HepG2 (cell line): ENCODE results near the gene SSBP4. TPM values are rescaled to one million over a fixed set of nuclear protein-coding genes. Genes with fewer than 3 reads are reported as not detected.

ENCODE experiments used
- ATF2 ChIP-seq: sonication (generic); formaldehyde crosslinking; IDR thresholded peaks from 2 replicates; pipeline ENCODE4 v1.4.0; 2020; ENCODE audit warnings: missing genetic modification reagents
- ATF6 ChIP-seq: sonication (generic); formaldehyde crosslinking; conservative IDR thresholded peaks from 2 replicates; pipeline ENCODE4 v1.4.0; 2020; ENCODE audit warnings: missing genetic modification reagents
- CHD4 ChIP-seq: fragments of 200-600 bp; sonication (generic); IDR thresholded peaks from 2 replicates; pipeline ENCODE4 v1.7.0; 2017; ENCODE audit warnings: mild to moderate bottlenecking, low read length, borderline replicate concordance
- EED ChIP-seq: sonication (generic); formaldehyde crosslinking; IDR thresholded peaks from 2 replicates; pipeline ENCODE4 v1.5.0; 2020; ENCODE audit warnings: mild to moderate bottlenecking, missing genetic modification reagents
- GLMP ChIP-seq: sonication (generic); formaldehyde crosslinking; IDR thresholded peaks from 2 replicates; pipeline ENCODE4 v1.9.0; 2021; ENCODE audit warnings: missing genetic modification reagents, mild to moderate bottlenecking, borderline replicate concordance
- HIC2 ChIP-seq: sonication (generic); formaldehyde crosslinking; IDR thresholded peaks from 2 replicates; pipeline ENCODE4 v1.9.0; 2022; ENCODE audit warnings: low read depth, missing genetic modification reagents
- KLF11 ChIP-seq: IDR thresholded peaks from 2 replicates; pipeline ENCODE4 v1.6.1; 2016; ENCODE audit warnings: missing compliant biosample characterization
- MED8 ChIP-seq: sonication (generic); formaldehyde crosslinking; IDR thresholded peaks from 2 replicates; pipeline ENCODE4 v1.8.1; 2023; ENCODE audit warnings: mild to moderate bottlenecking, missing genetic modification reagents; ENCODE audit not compliant: insufficient replicate concordance
- MTA3 ChIP-seq: sonication (generic); formaldehyde crosslinking; IDR thresholded peaks from 2 replicates; pipeline ENCODE4 v1.4.0; 2020; ENCODE audit warnings: missing genetic modification reagents
- MYPOP ChIP-seq: sonication (generic); formaldehyde crosslinking; IDR thresholded peaks from 2 replicates; pipeline ENCODE4 v1.8.1; 2023; ENCODE audit warnings: mild to moderate bottlenecking, moderate library complexity, missing genetic modification reagents
- NFYC ChIP-seq: IDR thresholded peaks from 2 replicates; pipeline ENCODE4 v1.6.1; 2016; ENCODE audit warnings: missing genetic modification reagents, missing compliant biosample characterization
- RAD21 ChIP-seq: fragments of 450-650 bp; formaldehyde crosslinking; IDR thresholded peaks from 2 replicates; pipeline ENCODE4 v1.5.0; 2020; ENCODE audit warnings: mild to moderate bottlenecking
- RFX3 ChIP-seq: IDR thresholded peaks from 2 replicates; pipeline ENCODE4 v1.6.1; 2016; ENCODE audit warnings: missing biosample characterization, missing genetic modification reagents
- TBL1XR1 ChIP-seq: fragments of 150-350 bp; IDR thresholded peaks from 2 replicates; pipeline ENCODE4 v1.6.1; 2014; ENCODE audit warnings: borderline replicate concordance, low read length; ENCODE audit not compliant: partially characterized antibody
- TEF ChIP-seq: sonication (generic); formaldehyde crosslinking; IDR thresholded peaks from 2 replicates; pipeline ENCODE4 v1.5.0; 2020; ENCODE audit warnings: missing genetic modification reagents
- ZBTB38 ChIP-seq: sonication (generic); formaldehyde crosslinking; IDR thresholded peaks from 2 replicates; pipeline ENCODE4 v1.5.1; 2020; ENCODE audit warnings: mild to moderate bottlenecking, missing genetic modification reagents
- ZBTB7A ChIP-seq: sonication (generic); formaldehyde crosslinking; IDR thresholded peaks from 2 replicates; pipeline ENCODE4 v1.8.0; 2022; ENCODE audit warnings: mild to moderate bottlenecking, missing genetic modification reagents
- ZC3H4 ChIP-seq: sonication (generic); formaldehyde crosslinking; IDR thresholded peaks from 2 replicates; pipeline ENCODE4 v1.4.0; 2020; ENCODE audit warnings: missing genetic modification reagents, borderline replicate concordance
- ZNF737 ChIP-seq: sonication (generic); formaldehyde crosslinking; IDR thresholded peaks from 2 replicates; pipeline ENCODE4 v1.5.0; 2020; ENCODE audit warnings: missing genetic modification reagents, mild to moderate bottlenecking, borderline replicate concordance
- ZNF777 ChIP-seq: sonication (generic); formaldehyde crosslinking; IDR thresholded peaks from 2 replicates; pipeline ENCODE4 v1.4.0; 2020; ENCODE audit warnings: missing genetic modification reagents
- polyA plus RNA-seq, 8 experiments: library from polyadenylated mRNA; depleted of rRNA in 3 of 8; stranded (reverse) in 7 of 8; unstranded in 1 of 8; fragments of >200 nt; fragmentation: Illumina TruSeq in 4 of 8; extraction: Trizol in 4 of 8; gene quantifications; 2 replicates each; pipeline versions ENCODE4 v1.2.1 to v1.2.3, GENCODE V29; 2011 to 2016; ENCODE audit warnings: low read depth in 4 of 8, missing spikeins in 1 of 8, mixed read lengths in 1 of 8; ENCODE audit not compliant: insufficient read depth in 1 of 8
- total RNA-seq, 5 experiments: library from RNA; depleted of rRNA; stranded (reverse); fragments of >200 nt; fragmentation: Illumina TruSeq; extraction: Trizol; gene quantifications; 2 replicates each; pipeline ENCODE4 v1.2.3, GENCODE V29; 2016; ENCODE audit warnings: low read depth in 1 of 5

Gene SSBP4
- total and polyA plus RNA-seq, 2 of the 13 experiments (the other 11 are each of a cell fraction or from before 2014, with no cell fraction given), result 20.8 to 39.5 TPM

- peak; percentile 94 for TF ChIP-seq ZBTB38 (CRISPR knock-in tag)
- TF ChIP-seq EED (CRISPR knock-in tag), result 0 out of 2 replicates have a peak, but pooled peaks have one; percentile 81
- TF ChIP-seq ZNF737 (CRISPR knock-in tag), result peak; percentile 15; the same call in 1 of the 2 replicates
- TF ChIP-seq TBL1XR1, result peak; percentile 85
- TF ChIP-seq ZNF777 (CRISPR knock-in tag), result peak; percentile 78
- TF ChIP-seq CHD4, result peak; percentile 42; the same call in 1 of the 2 replicates
- TF ChIP-seq NFYC (CRISPR knock-in tag), result peak; percentile 43; the same call in 1 of the 2 replicates
- TF ChIP-seq MYPOP (CRISPR knock-in tag), result peak; percentile 90
- TF ChIP-seq HIC2, result 0 out of 2 replicates have a peak, but pooled peaks have one; percentile 28
- TF ChIP-seq ATF2 (CRISPR knock-in tag), result peak; percentile 94
- TF ChIP-seq TEF (CRISPR knock-in tag), result peak; percentile 93
- TF ChIP-seq MTA3 (CRISPR knock-in tag), result no peak
- TF ChIP-seq ATF6 (CRISPR knock-in tag), result no peak
- TF ChIP-seq GLMP (CRISPR knock-in tag), result no peak
- TF ChIP-seq RAD21 (CRISPR knock-in tag), result peak; percentile 93
- TF ChIP-seq ZC3H4, result peak; percentile 89; the same call in 1 of the 2 replicates
- no peak for TF ChIP-seq RFX3
- TF ChIP-seq KLF11, result no peak
- 0 out of 2 replicates have a peak, but pooled peaks have one; percentile 59 for TF ChIP-seq ZBTB7A (CRISPR knock-in tag)
- peak; percentile 80 for TF ChIP-seq MED8 (CRISPR knock-in tag)
Observed at GRCh38 chr19:18385675-18386542, 33.3 kb upstream of the SSBP4 start, which contains the start of gene GDF15 (continued).
